Measurements from ENCODE around the gene CDH13. TPM values are rescaled to one million over a fixed set of nuclear protein-coding genes. Genes with fewer than 3 reads are reported as not detected.

The CDH13 gene
- total and polyA plus RNA-seq, 2 of the 8 experiments (the other 6 are each of a cell fraction or from before 2014, with no cell fraction given), result 2.3 to 2.4 TPM

- Histone ChIP-seq H4K8ac (ENCODE audit: extremely low read depth, insufficient read depth, low read length) (no peak overlapping the region), H2BK120ac (replicated peaks; ENCODE audit: low read depth, low read length) (no peak overlapping the region), H4K91ac (replicated peaks; ENCODE audit: insufficient read length, low read length) (no peak overlapping the region), H3K56ac (replicated peaks; ENCODE audit: insufficient read length, low read depth, low read length) (no peak overlapping the region), H3K4ac (replicated peaks; ENCODE audit: insufficient read length, low read depth, low read length) (no peak overlapping the region), H3K79me1 (ENCODE audit: low read depth, low read length) (no peaks in the 10 kb centered on the region), H3K27ac (ENCODE audit: low read depth, low read length) (no peak overlapping the region), H3K9ac (replicated peaks in 1 of 4; ENCODE audit: extremely low read depth in 1 of 4, low read depth in 3 of 4, low read length in 3 of 4) (no peak overlapping the region), H3K36me3 (ENCODE audit: control insufficient read depth in 2 of 4, insufficient read depth in 4 of 4, low read length in 3 of 4) (no peaks in the 10 kb centered on the region), H3K4me3 (ENCODE audit: extremely low read depth in 1 of 4, insufficient read depth in 2 of 4, low read depth in 3 of 4, low read length in 4 of 4) (no peak overlapping the region), H3K79me2 (ENCODE audit: control insufficient read depth in 1 of 2, insufficient read depth in 2 of 2, low read length in 2 of 2) (no peaks in the 10 kb centered on the region), H2AFZ (ENCODE audit: low read length) (no peak overlapping the region), H4K5ac (ENCODE audit: insufficient read length, low read depth, low read length) (no peak overlapping the region), H3K23me2 (ENCODE audit: low read depth, low read length) (no peaks in the 10 kb centered on the region), H3K4me1 (replicated peaks in 1 of 4; ENCODE audit: control insufficient read depth in 3 of 4, insufficient read depth in 4 of 4, low read length in 3 of 4) (no peaks in the 10 kb centered on the region), H3K9me3 (ENCODE audit: insufficient read depth in 2 of 2, low read depth in 1 of 2, low read length in 1 of 2) (0 out of 4 replicates have a peak, but pooled peaks cover 0 to 4% of the 10 kb centered on the region in 2 experiments), H3K23ac (ENCODE audit: insufficient read length) (no peak overlapping the region), H4K20me1 (replicated peaks in 1 of 2; ENCODE audit: control insufficient read depth in 1 of 2, insufficient read depth in 2 of 2, low read length in 2 of 2) (no peaks in the 10 kb centered on the region), H3K14ac (ENCODE audit: insufficient read length) (no peak overlapping the region), H2BK5ac (ENCODE audit: low read depth, low read length) (no peak overlapping the region), H3K18ac (ENCODE audit: extremely low read depth, low read length) (no peak overlapping the region), H2BK20ac (ENCODE audit: low read length) (no peak overlapping the region), H2BK15ac (ENCODE audit: low read length) (no peak overlapping the region), H3K27me3 (replicated peaks in 1 of 4; ENCODE audit: control insufficient read depth in 3 of 4, extremely low read depth in 1 of 4, insufficient read depth in 3 of 4, low read length in 3 of 4) (no peaks in the 10 kb centered on the region), H3K4me2 (ENCODE audit: insufficient read depth in 1 of 2, low read depth in 2 of 2, low read length in 2 of 2) (no peak overlapping the region), H2BK12ac (ENCODE audit: low read depth, low read length) (no peak overlapping the region), H2AK5ac (ENCODE audit: low read depth, low read length) (no peak overlapping the region)
- ChIA-PET CTCF (ENCODE audit: partially characterized antibody) (interaction anchor here (1.7 kb wide), 1 partner anchor 92 kb away, joined by 4 read pairs; no protein-coding TSS in a partner anchor), POLR2A (ENCODE audit: partially characterized antibody) (no interaction called here)
- DNase-seq (ENCODE audit: low read depth in 1 of 2, low spot score in 2 of 2) (no peak), FAIRE-seq (no peak)
- TF ChIP-seq CHD1 (IDR thresholded peaks at IDR 0.05; ENCODE audit: low read depth, low read length), result no peak
- no peak for TF ChIP-seq RBBP5 (IDR thresholded peaks at IDR 0.05; ENCODE audit: borderline replicate concordance, low read depth, low read length)
- no peak for TF ChIP-seq RFX5 (IDR thresholded peaks at IDR 0.05; ENCODE audit: borderline replicate concordance, low read depth, low read length)
- TF ChIP-seq CBX5 (IDR thresholded peaks at IDR 0.05; ENCODE audit: low read depth, low read length), result no peak
- no peak for TF ChIP-seq CTBP2 (IDR thresholded peaks at IDR 0.05; ENCODE audit: borderline replicate concordance, insufficient read depth, insufficient read length, low read length)
- no peak for TF ChIP-seq POU5F1 (IDR thresholded peaks at IDR 0.05; ENCODE audit: low read depth, low read length)
- no peak for TF ChIP-seq HDAC6 (IDR thresholded peaks at IDR 0.05; ENCODE audit: low read depth, low read length)
- TF ChIP-seq CHD2 (IDR thresholded peaks at IDR 0.05; ENCODE audit: low read length), result no peak
- 86% methylated on average over 3 of the region's 3 CpGs; no CpG with 5 or more reads in 1 of the 2 experiments for WGBS, 2 experiments (ENCODE audit: extremely low coverage in 1 of 2, insufficient coverage in 1 of 2, insufficient read length in 1 of 2, insufficient replicate concordance in 2 of 2, low coverage in 1 of 2, low lambda C conversion rate in 2 of 2, missing lambda C conversion rate in 1 of 2)
Observed at GRCh38 chr16:82732461-82732860, 105.7 kb downstream of the CDH13 start.
